ENCODE measurements around the gene FAM161B. TPM values are rescaled to one million over a fixed set of nuclear protein-coding genes. Genes with fewer than 3 reads are reported as not detected.

The FAM161B gene
- total and polyA plus RNA-seq, 2 of the 8 experiments (the other 6 are each of a cell fraction or from before 2014, with no cell fraction given): 0.14 to 0.32 TPM

- H3K4me2 ChIP-seq (ENCODE audit: insufficient read depth in 1 of 2, low read depth in 2 of 2, low read length in 2 of 2): no peak overlapping the region
- no peak overlapping the region for H3K14ac ChIP-seq (ENCODE audit: insufficient read length)
- H2BK20ac ChIP-seq (ENCODE audit: low read length): no peak overlapping the region
- H2BK12ac ChIP-seq (ENCODE audit: low read depth, low read length): no peak overlapping the region
- DNase-seq (ENCODE audit: low read depth in 1 of 2, low spot score in 2 of 2) (no peak), FAIRE-seq (no peak)
- H3K27ac ChIP-seq (ENCODE audit: low read depth, low read length): no peak overlapping the region
- no peak overlapping the region for H3K23ac ChIP-seq (ENCODE audit: insufficient read length)
- no peak overlapping the region for H2AK5ac ChIP-seq (ENCODE audit: low read depth, low read length)
- ChIA-PET CTCF (ENCODE audit: partially characterized antibody) (no interaction called here), POLR2A (ENCODE audit: partially characterized antibody) (no interaction called here)
- H3K79me2 ChIP-seq (ENCODE audit: control insufficient read depth in 1 of 2, insufficient read depth in 2 of 2, low read length in 2 of 2): no peaks in the 10 kb centered on the region
- H3K56ac ChIP-seq (replicated peaks; ENCODE audit: insufficient read length, low read depth, low read length): no peak overlapping the region
- peaks cover 0 to 2% (median 0%) of the 10 kb centered on the region in 4 experiments; a peak in 1 of 7 replicates for H3K4me1 ChIP-seq (replicated peaks in 1 of 4; ENCODE audit: control insufficient read depth in 3 of 4, insufficient read depth in 4 of 4, low read length in 3 of 4)
- no peaks in the 10 kb centered on the region for H3K23me2 ChIP-seq (ENCODE audit: low read depth, low read length)
- peaks cover 0 to 1% of the 10 kb centered on the region in 2 experiments for H4K20me1 ChIP-seq (replicated peaks in 1 of 2; ENCODE audit: control insufficient read depth in 1 of 2, insufficient read depth in 2 of 2, low read length in 2 of 2)
- no peak overlapping the region for H3K9ac ChIP-seq (replicated peaks in 1 of 4; ENCODE audit: extremely low read depth in 1 of 4, low read depth in 3 of 4, low read length in 3 of 4)
- H2BK5ac ChIP-seq (ENCODE audit: low read depth, low read length): no peak overlapping the region
- no peaks in the 10 kb centered on the region for H3K9me3 ChIP-seq (ENCODE audit: insufficient read depth in 2 of 2, low read depth in 1 of 2, low read length in 1 of 2)
- H4K91ac ChIP-seq (replicated peaks; ENCODE audit: insufficient read length, low read length): no peak overlapping the region
- no peak overlapping the region for H3K18ac ChIP-seq (ENCODE audit: extremely low read depth, low read length)
- TF ChIP-seq CHD2 (IDR thresholded peaks at IDR 0.05; ENCODE audit: low read length): no peak
- TF ChIP-seq RNF2 (IDR thresholded peaks at IDR 0.05; ENCODE audit: borderline replicate concordance, low read depth, low read length, missing control alignments, poor library complexity, severe bottlenecking): no peak
- no peak for TF ChIP-seq PHF8 (conservative IDR thresholded peaks at IDR 0.05; ENCODE audit: low read depth, low read length)
- TF ChIP-seq SP4 (IDR thresholded peaks at IDR 0.05; ENCODE audit: low read length): no peak
- TF ChIP-seq GTF2F1 (IDR thresholded peaks at IDR 0.05; ENCODE audit: borderline replicate concordance, low read depth, low read length): no peak
- no peak overlapping the region for H4K8ac ChIP-seq (ENCODE audit: extremely low read depth, insufficient read depth, low read length)
- no peaks in the 10 kb centered on the region for H3K27me3 ChIP-seq (replicated peaks in 1 of 4; ENCODE audit: control insufficient read depth in 3 of 4, extremely low read depth in 1 of 4, insufficient read depth in 3 of 4, low read length in 3 of 4)
- H4K5ac ChIP-seq (ENCODE audit: insufficient read length, low read depth, low read length): no peak overlapping the region
- H2BK120ac ChIP-seq (replicated peaks; ENCODE audit: low read depth, low read length): no peak overlapping the region
- WGBS, 2 experiments (ENCODE audit: extremely low coverage in 1 of 2, insufficient coverage in 1 of 2, insufficient read length in 1 of 2, insufficient replicate concordance in 2 of 2, low coverage in 1 of 2, low lambda C conversion rate in 2 of 2, missing lambda C conversion rate in 1 of 2): 89% methylated on average over 2 of the region's 2 CpGs; no CpG with 5 or more reads in 1 of the 2 experiments
- H3K4me3 ChIP-seq (ENCODE audit: extremely low read depth in 1 of 4, insufficient read depth in 2 of 4, low read depth in 3 of 4, low read length in 4 of 4): no peak overlapping the region
- H3K4ac ChIP-seq (replicated peaks; ENCODE audit: insufficient read length, low read depth, low read length): no peak overlapping the region
- no peaks in the 10 kb centered on the region for H3K79me1 ChIP-seq (ENCODE audit: low read depth, low read length)
- H2BK15ac ChIP-seq (ENCODE audit: low read length): no peak overlapping the region
- H3K36me3 ChIP-seq (ENCODE audit: control insufficient read depth in 2 of 4, insufficient read depth in 4 of 4, low read length in 3 of 4): peaks cover 0 to 3% (median 2%) of the 10 kb centered on the region in 4 experiments; a peak in 2 of 8 replicates
- H2AFZ ChIP-seq (ENCODE audit: low read length): no peak overlapping the region
These were observed 19.0 kb upstream of the FAM161B start for GRCh38 chr14:73968885-73969284.
